HG02852 (cell line): ENCODE measurements around the gene ISLR.

Source experiments
- ATAC-seq: cut with Tn5 transposase; IDR thresholded peaks from one replicate; pipeline ENCODE4 v1.9.1; 2021; ENCODE audit warnings: mild to moderate bottlenecking, moderate library complexity; ENCODE audit not compliant: unreplicated experiment

Gene ISLR

DNA sequence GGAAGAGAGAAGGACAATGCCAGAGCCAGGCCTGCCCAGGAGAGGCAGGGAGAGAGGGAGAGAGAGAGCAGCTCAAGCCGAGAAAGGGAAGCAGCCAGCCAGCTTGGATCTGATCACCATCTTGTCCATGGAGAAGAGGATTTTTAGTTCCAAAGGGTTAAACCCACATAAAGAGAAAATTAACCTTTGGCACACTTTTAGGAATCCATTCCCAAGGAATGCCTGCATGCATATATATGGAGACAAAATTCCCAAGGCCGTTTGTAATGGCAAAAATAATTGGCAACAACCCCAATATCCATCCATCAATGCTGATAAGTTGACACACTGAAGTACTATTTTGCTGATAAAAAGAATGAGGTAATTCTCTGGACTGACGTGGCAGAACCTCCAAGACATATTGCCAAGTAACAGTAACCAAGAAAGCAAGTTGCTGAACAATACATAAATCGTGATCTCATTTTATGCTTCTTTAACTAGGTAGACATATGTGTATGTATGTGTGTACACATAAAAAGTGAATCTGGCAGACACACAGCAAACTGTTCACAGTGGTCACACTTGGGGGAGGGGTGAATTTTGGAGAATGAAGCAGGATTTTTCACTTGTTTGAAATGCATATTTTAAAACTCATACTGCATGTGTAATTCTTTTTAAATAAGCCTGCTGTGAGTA, 36.6 kb downstream of the ISLR start:
- ATAC-seq = no peak

DNA sequence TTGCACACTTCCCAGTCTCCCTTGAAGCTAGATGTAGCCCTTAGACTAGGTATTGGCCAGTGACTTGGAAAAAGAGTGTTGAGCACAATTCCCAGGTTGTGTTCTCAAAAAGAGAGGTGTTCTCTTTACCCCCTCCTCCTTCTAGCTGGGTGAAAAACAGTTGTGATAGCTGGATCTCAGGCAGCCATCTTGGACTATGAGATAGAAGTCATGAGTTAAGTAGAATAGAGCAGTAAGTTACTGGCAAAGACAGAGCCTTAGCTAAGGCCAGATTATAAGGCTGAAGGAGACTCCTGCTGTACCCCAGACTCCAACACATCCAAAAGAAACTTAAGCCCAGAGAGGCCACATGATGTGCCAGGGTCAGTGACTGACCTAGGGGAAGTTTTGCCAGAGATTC, 37.2 kb downstream of the ISLR start:
- no peak for ATAC-seq

- no peak for ATAC-seq
Observed at GRCh38 chr15:74211656-74212055, 38.1 kb downstream of the ISLR start.

- no peak for ATAC-seq
Observed at GRCh38 chr15:74212494-74212893, 39.0 kb downstream of the ISLR start.

GRCh38 chr15:74213858-74214284, 40.4 kb downstream of the ISLR start:
- ATAC-seq = no peak

DNA sequence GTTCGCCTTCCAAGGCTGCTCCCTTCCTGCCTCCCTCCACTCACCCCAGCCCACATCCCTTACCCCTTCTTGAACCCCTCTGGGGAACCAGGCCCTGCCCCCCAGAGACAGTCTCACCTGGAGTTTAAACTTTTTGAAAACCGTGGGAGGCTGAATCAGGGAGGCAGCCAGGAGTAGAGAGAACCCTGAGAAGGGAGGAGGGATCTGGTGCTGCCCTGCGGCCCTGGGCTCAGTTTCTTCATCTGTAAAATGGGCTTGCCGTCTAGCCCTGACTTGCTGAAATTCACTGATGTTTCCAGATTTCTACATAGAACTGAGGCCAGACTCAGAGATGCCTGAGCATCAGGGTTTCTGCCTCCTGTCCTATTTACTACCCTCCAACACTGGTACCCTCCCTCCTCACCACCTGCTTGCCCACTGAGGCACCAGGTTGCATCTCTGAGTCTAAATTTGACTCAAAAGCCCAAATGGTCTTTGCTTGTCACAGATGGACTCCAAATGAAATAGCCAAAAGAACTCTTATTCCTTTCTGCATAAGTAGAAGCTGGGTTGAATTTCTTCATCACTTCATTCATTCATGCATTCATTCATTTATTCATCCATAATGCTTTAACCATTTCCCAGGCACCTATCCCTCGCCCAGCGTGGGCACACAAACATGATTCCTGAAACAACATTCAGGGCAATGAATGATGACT, 41.0 kb downstream of the ISLR start:
- ATAC-seq = no peak

GRCh38 chr15:74215958-74216357, 42.4 kb downstream of the ISLR start:
- ATAC-seq = no peak

- ATAC-seq = no peak
Observed at GRCh38 chr15:74216949-74217348, 43.4 kb downstream of the ISLR start.

DNA sequence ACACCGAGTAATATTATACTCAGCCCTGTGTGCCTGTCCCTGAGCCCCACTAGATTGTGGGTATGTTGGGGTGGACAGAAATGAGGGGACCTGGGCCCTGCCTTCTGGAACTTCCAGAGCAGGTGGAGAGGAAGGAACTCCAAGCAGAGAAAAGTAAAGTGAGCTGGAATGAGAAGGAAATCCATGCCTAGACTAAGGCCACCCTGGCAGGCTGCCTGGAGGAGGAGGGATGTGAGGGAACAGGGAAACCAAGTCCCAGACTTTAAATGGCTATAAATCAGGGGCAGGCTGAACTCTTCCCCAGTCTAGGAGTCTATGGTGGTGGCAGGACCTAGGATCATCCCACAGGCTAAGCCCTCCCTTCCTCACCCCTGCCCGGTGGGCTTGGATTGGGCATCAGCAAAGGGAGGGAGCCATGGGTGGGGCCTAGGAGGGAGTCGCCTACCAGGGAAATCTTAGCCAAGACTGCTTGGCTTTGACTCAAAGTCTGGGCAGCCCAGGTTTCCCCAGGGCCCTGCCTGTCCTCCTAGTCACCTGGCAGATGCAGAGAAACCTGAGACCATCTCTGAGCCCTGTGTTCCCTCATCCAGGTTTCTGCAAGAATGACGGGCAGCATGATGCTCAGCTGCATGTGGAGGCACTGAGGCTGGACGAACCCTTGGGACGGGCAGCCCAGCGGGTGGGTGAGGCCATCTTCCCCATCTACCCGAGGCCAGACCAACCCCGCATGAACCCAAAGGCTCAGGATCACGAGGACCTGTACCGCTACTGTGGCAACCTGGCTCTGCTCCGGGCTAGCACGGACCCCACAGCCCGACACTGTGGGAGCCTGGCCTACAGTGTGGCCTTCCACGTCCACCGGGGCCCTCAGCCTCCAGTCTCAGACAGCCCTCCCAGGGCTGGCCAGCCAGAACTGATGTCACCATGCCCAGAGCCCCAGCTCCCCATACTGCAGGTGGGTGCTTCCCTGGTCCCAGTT, 44.7 kb downstream of the ISLR start:
- ATAC-seq = no peak

- no peak for ATAC-seq
Observed at GRCh38 chr15:74220475-74221248, 47.2 kb downstream of the ISLR start.

GRCh38 chr15:74221399-74222239, 48.1 kb downstream of the ISLR start:
- no peak for ATAC-seq

DNA sequence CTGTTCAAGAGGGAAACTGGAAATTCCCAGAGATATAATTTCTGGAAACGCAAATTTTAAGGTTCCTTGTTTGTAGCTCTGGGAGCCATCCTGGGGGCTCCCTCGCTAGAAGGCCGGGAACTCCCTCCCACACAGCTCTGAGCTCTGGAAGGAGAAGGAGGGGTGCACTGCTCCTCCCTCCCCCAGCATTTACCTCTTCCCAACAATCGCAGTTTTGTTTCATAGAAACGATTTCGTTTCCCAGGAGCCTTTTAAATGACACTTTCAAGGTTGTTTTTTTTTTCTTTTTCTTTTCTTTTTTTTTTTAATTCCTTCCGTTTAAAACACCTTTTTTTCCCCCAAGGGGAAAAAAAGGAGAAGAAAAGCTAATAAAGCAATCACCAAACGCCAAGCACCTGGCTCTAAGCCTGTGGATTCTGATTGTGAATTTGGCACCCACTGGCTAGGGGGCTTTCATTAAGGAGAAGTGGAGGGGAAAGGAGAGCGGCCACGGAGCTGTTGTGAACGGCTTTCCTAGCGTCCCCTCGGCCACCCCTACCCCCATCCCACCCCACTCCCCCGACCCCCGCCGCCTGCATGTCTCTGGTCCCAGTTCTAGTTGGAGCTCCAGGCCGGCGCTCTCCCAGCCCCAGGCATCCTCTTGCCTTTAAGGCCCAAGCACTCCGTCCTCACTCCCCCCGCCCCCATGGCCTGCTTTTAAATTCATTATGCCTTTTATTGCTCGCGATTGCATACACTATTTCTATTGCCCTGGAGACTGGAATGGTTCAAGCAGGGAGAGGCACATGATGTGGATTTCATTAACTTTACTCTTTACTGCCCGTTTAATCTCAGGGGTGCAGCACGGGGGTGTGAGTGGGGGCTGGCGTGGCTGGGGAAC, 49.0 kb downstream of the ISLR start:
- no peak for ATAC-seq

GRCh38 chr15:74225928-74226327, 52.4 kb downstream of the ISLR start:
- no peak for ATAC-seq
